Fibroblast of lung (primary cell): ENCODE results near the gene SNX2.

ENCODE experiments used
- CTCF ChIP-seq, 2 donors: IDR thresholded peaks in 1 of 2; conservative IDR thresholded peaks in 1 of 2; 1 replicate in 1 of 2; 2 replicates in 1 of 2; pipeline ENCODE4 v1.5.1; 2011 to 2012; ENCODE audit warnings: low read length in 2 of 2, control low read depth in 1 of 2, inconsistent platforms in 1 of 2, low read depth in 1 of 2, mild to moderate bottlenecking in 1 of 2
- EZH2 ChIP-seq: IDR thresholded peaks from 2 replicates; pipeline ENCODE4 v1.5.1; 2012; ENCODE audit warnings: low read length, control low read depth, mild to moderate bottlenecking; ENCODE audit errors: missing control alignments

- TF ChIP-seq CTCF (conservative IDR thresholded peaks at IDR 0.05 in 1 of 2, IDR thresholded peaks at IDR 0.05 in 1 of 2; ENCODE audit: low read depth in 1 of 2, low read length in 2 of 2) (no peak), EZH2 (no peak)
Observed at GRCh38 chr5:122736086-122736845, 38.6 kb upstream of the SNX2 start.
